ENCODE measurements around the gene HYLS1.

The HYLS1 gene

GRCh38 chr11:125925247-125925740 is 37.8 kb downstream of the HYLS1 start:
- Histone ChIP-seq H4K20me1 (ENCODE audit: insufficient read depth, low read length) (no peaks in the 10 kb centered on the region), H3K27me3 (replicated peaks; ENCODE audit: insufficient read depth, low read length) (no peaks in the 10 kb centered on the region), H3K4me3 (ENCODE audit: low read length) (no peak overlapping the region), H3F3A (ENCODE audit: insufficient read depth, low read length) (no peaks in the 10 kb centered on the region), H3K9me2 (replicated peaks; ENCODE audit: insufficient read depth, low read length) (no peaks in the 10 kb centered on the region), H2AFZ (ENCODE audit: low read length) (no peak overlapping the region), H3K9ac (ENCODE audit: low read length) (no peak overlapping the region), H3K4me2 (ENCODE audit: low read depth, low read length) (no peak overlapping the region), H3K9me3 (replicated peaks; ENCODE audit: insufficient read depth, low read length) (no peaks in the 10 kb centered on the region), H3K79me2 (ENCODE audit: low read length) (no peaks in the 10 kb centered on the region), H3K27ac (ENCODE audit: low read length) (no peak overlapping the region), H3K36me3 (replicated peaks; ENCODE audit: insufficient read depth, low read length) (no peaks in the 10 kb centered on the region), H3K4me1 (ENCODE audit: low read length) (no peaks in the 10 kb centered on the region)
- no peak for DNase-seq
- TF ChIP-seq CTCF (IDR thresholded peaks at IDR 0.05; ENCODE audit: low read length) (no peak), EZH2phosphoT487 (IDR thresholded peaks at IDR 0.05; ENCODE audit: low read length) (no peak), EZH2 (optimal IDR thresholded peaks at IDR 0.05; ENCODE audit: low read depth, low read length) (no peak)

GRCh38 chr11:125925804-125926203 is 38.3 kb downstream of the HYLS1 start:
- Histone ChIP-seq H3K9me2 (replicated peaks; ENCODE audit: insufficient read depth, low read length) (no peaks in the 10 kb centered on the region), H3K79me2 (ENCODE audit: low read length) (no peaks in the 10 kb centered on the region), H3K4me2 (ENCODE audit: low read depth, low read length) (no peak overlapping the region), H3K36me3 (replicated peaks; ENCODE audit: insufficient read depth, low read length) (no peaks in the 10 kb centered on the region), H3K4me3 (ENCODE audit: low read length) (no peak overlapping the region), H3K9ac (ENCODE audit: low read length) (no peak overlapping the region), H3F3A (ENCODE audit: insufficient read depth, low read length) (no peaks in the 10 kb centered on the region), H3K4me1 (ENCODE audit: low read length) (no peaks in the 10 kb centered on the region), H3K27ac (ENCODE audit: low read length) (no peak overlapping the region), H2AFZ (ENCODE audit: low read length) (no peak overlapping the region), H4K20me1 (ENCODE audit: insufficient read depth, low read length) (no peaks in the 10 kb centered on the region), H3K9me3 (replicated peaks; ENCODE audit: insufficient read depth, low read length) (no peaks in the 10 kb centered on the region), H3K27me3 (replicated peaks; ENCODE audit: insufficient read depth, low read length) (no peaks in the 10 kb centered on the region)
- no peak for TF ChIP-seq EZH2 (optimal IDR thresholded peaks at IDR 0.05; ENCODE audit: low read depth, low read length)
- TF ChIP-seq EZH2phosphoT487 (IDR thresholded peaks at IDR 0.05; ENCODE audit: low read length), result no peak
- no peak for TF ChIP-seq CTCF (IDR thresholded peaks at IDR 0.05; ENCODE audit: low read length)
- DNase-seq, result no peak

- H3K27ac ChIP-seq (ENCODE audit: low read length), result no peak overlapping the region
- no peak overlapping the region for H3K9ac ChIP-seq (ENCODE audit: low read length)
- no peaks in the 10 kb centered on the region for H3K4me1 ChIP-seq (ENCODE audit: low read length)
- no peaks in the 10 kb centered on the region for H3F3A ChIP-seq (ENCODE audit: insufficient read depth, low read length)
- TF ChIP-seq CTCF (IDR thresholded peaks at IDR 0.05; ENCODE audit: low read length) (no peak), EZH2phosphoT487 (IDR thresholded peaks at IDR 0.05; ENCODE audit: low read length) (no peak), EZH2 (optimal IDR thresholded peaks at IDR 0.05; ENCODE audit: low read depth, low read length) (no peak)
- no peaks in the 10 kb centered on the region for H3K27me3 ChIP-seq (replicated peaks; ENCODE audit: insufficient read depth, low read length)
- no peaks in the 10 kb centered on the region for H4K20me1 ChIP-seq (ENCODE audit: insufficient read depth, low read length)
- no peaks in the 10 kb centered on the region for H3K9me2 ChIP-seq (replicated peaks; ENCODE audit: insufficient read depth, low read length)
- no peaks in the 10 kb centered on the region for H3K79me2 ChIP-seq (ENCODE audit: low read length)
- no peak overlapping the region for H2AFZ ChIP-seq (ENCODE audit: low read length)
- H3K4me2 ChIP-seq (ENCODE audit: low read depth, low read length), result no peak overlapping the region
- no peaks in the 10 kb centered on the region for H3K36me3 ChIP-seq (replicated peaks; ENCODE audit: insufficient read depth, low read length)
- no peaks in the 10 kb centered on the region for H3K9me3 ChIP-seq (replicated peaks; ENCODE audit: insufficient read depth, low read length)
- H3K4me3 ChIP-seq (ENCODE audit: low read length), result no peak overlapping the region
- no peak for DNase-seq
Observed at GRCh38 chr11:125926682-125927081, 39.2 kb downstream of the HYLS1 start.

Measured in MM.1S (cell line).